NCI-H2107 treated with DMSO at 0.1 percent for 48 hours (cell line): ENCODE measurements around the gene SIRT6.
"Not testable (repeated sequence)": the region's sequence is repeated elsewhere in the genome, so short reads cannot be mapped to it uniquely, and the experiment has no call there.

Source experiments
- DNase-seq: peaks from one replicate; lab custom pipeline; 2025; ENCODE audit not compliant: unreplicated experiment; lab: John Stamatoyannopoulos, UW

The SIRT6 gene

DNA sequence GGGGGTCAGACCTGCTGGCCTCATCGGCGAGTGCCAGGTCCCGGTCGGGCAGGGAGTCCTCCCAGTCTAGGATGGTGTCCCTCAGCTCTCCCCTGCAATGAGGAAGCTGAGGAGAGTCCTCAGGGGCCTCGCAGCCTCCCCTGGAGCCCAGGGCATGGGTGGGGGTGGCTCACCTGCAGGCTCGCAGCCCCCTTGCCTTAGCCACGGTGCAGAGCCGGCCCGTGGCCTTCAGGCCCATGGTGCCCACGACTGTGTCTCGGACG lies 6.8 kb downstream of the SIRT6 start:
- DNase-seq = no peak

DNA sequence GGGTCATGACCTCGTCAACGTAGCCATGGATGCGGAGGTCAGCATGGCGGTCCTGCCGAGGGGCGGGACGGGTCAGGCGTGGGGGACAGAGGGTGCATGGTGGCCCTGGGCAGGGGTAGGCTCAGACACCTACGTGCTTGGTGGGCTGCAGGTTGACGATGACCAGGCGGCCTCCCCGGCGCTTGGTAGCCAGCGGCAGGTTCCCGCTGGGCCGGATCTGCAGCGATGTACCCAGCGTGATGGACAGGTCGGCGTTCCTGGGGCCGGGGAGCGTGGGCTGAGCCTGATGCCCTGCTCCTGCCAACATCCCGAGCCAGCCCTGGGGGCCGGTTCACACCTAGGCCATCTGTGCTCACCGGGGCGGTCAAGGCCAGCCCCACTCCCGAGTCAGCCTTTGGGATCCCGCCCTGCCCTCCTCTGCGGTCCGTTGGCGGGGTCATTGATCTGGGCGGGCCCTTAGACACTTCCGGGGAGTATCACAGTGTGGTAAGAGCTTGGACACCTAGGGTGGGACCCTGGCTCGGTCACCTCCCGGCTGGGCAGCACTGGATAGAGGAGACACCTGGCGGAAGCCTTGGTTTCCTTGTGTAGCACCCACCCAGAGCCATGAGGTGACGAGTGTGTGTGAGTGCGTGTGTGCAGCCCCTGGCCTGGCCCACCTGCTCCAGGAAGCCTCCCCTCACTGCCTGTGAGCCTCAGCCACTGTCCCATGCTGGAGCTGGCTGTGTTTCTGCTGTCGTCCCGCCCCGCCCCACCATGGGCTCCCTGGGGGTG lies 7.3 kb downstream of the SIRT6 start:
- no peak for DNase-seq

DNA sequence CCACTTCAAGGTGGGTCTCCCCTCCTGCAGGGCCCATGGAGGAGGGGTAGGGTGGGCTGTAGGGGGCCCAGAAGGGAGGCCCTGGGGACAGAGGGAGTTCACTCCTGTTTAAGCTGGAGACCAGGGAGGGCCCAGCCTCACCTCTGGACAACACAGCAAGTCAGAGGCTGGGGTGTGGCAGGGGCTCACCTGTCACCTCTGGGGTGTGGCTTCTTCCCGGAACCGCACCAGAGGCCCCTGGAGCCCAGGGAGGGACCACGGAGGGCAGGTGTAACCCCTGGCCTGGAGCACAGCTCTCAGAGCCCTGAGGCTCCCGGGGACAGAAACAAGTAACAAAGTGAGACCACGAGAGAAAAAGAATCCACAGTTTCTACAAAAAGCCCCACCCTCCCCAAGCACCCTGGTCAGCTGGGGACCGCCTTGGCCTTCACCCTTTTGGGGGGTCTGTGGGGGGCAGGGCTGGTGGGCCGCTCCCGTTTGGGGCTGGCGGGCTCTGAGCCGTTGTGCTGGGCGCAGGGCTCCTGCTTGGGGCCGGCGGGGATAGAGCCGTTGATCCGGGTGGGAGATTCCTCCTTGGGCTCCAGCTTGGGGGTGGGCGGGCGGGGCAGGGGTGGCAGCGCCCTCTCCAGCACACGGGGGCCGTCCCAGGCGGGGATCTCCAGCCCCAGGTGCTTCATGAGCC lies 8.0 kb downstream of the SIRT6 start:
- DNase-seq = no peak

DNA sequence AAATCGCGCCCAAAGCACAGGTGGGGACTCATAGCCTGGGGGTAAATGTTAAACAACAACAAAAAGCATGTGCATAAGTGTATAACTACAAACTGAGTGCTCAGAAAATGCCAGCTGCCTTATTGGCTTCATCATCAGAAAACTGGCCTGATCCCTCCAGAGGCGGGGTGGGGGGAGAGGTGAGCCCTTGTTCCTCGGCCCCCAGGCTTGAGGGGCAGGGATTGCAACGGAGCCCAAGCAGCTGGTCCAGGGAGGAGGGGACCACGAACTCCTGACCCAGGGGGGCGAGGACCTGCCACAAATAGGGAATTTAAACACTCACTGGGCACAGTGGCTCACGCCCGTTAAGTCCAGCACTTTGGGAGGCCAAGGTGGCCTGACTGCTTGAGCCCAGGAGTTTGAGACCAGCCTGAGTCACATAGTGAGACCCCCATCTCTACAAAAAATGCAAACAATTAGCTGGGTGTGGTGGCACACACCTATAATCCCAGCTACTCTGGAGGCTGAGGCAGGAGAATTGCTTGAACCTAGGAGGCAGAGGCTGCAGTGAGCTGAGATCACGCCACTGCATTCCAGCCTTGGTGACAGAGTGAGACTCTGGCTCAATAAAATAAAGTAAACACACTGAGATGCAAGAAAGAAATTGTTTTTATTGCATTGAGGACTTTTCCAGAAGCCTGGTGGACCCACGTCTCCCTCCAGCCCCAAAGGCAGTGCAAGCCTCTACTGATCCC lies 8.7 kb downstream of the SIRT6 start:
- DNase-seq = no peak

DNA sequence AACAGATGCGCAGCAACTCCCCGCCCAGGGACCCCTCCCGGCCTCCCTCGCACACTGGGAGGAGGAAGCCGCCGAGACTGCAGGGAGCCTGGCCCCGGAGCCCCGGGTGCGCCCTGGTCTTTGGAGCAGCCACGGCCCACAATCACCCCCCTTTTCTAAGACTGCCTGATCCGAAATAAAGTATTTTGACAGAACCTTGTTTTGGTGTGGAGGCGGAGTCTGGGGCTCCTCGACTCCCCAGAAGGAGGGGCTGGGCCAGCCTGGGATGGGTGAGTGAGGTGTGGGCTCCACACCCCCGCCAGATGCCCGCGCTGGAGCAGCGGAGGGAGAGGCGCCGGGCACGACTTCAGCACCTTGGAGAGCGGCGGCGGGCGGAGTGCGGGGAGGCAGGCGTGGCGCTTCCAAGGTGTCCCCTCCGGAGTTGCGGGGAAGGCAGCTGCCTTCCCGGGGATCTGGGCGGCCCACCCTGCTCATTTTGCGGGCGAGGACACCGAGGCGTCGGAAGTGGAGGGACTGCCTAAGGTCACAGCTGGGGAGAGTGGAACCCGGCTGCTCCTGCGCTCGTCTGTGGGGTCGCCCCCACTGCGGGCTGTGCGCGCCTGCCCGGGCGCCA lies 9.4 kb downstream of the SIRT6 start:
- no peak for DNase-seq

DNA sequence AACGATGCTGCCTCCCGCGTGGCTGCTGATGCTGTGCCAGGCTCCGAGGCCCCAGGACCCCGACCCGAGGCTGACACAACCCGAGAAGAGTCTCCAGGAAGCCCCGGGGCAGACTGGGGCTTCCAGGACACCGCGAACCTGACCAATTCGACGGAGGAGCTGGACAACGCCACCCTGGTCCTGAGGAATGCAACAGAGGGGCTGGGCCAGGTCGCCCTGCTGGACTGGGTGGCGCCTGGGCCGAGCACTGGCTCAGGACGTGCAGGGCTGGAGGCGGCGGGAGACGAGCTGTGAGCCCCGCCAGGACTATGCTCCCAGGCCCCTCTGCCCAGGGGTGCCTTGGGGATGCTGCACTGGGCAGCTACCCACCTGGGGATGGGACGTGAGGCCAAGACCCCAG lies 10.7 kb downstream of the SIRT6 start:
- DNase-seq = no peak

DNA sequence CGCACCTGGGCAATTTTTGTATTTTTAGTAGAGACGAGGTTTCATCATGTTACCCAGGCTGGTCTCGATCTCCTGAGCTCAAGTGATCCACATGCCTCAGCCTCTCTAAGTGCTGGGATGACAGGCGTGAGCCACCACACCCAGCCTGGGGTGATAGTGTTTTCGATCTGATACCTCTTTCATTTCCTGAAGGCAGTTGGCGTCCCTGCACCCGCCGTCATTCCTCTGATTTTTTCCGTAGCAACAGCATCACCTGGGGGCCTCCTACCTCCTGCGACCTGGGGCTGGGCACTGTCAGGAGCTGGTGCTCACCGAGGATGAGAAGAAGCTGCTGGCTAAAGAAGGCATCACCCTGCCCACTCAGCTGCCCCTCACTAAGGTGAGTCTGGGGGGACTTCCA lies 18.1 kb downstream of the SIRT6 start:
- DNase-seq = no peak

DNA sequence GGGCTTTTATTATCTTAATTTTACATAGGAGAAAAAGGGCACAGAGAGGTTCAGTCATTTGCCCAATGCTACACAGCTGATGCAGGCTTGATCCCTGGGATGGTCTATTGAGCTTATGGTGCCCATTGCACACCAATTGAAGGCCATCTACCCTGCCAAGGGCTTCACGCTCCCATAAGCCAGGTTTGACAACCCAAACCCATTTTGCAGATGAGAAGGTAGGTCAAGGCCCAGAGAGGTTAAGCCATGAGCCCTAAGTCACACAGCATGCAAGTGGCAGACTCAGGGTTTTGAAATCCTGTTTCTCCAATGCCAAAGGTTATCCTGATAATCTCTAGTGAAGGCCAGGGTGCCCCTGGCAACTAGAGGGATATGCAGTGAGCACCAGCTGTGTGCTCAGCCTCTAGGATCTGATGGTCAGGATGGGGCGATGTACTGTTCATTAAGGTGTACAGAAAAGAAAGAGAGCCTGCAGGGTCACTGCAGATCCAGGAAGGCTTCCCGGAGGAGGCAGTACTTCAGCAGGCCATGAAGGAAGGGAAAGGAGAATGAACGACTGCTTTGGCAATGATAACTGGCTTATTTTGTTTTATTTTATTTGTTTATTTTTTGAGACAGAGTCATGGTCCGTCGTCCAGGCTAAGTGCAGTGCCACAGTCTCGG lies 20.8 kb downstream of the SIRT6 start:
- DNase-seq = no peak

DNA sequence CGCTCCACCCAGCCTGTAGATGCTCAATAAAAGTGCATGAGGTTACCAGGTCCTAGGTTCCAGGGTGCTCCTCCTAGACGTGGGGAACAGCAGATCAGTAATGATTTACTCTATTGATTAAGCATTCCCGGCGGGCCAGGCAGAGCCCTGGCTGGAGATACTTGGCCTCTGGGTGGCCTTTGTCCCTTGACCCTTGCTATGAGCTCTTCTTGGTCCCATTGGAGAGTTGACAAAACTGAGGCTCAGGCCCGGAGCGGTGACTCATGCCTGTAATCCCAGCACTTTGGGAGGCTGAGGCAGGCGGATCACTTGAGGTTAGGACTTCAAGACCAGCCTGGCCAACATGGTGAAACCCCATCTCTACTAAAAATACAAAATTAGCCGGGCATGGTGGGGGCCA lies 24.4 kb downstream of the SIRT6 start:
- not testable (repeated sequence) for DNase-seq

DNA sequence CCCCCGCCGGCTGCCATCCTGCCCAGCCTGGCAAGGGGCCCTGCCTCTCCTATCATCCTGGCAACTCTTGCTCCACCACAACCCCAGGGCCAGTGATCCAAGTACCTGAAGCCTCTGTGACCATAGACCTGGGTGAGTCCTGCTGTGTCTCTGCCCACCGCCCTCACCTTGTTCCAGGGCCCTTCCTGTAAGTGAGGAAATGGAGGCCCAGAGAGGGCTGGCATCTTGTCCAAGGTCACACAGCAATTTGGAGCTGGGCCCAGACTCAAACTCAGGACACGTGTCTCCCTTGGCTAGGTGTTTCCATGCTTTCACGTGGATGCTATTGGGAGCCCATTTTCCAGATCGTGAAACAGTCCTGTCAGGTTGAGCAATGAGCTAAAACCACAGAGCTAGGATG lies 25.2 kb downstream of the SIRT6 start:
- DNase-seq = no peak

DNA sequence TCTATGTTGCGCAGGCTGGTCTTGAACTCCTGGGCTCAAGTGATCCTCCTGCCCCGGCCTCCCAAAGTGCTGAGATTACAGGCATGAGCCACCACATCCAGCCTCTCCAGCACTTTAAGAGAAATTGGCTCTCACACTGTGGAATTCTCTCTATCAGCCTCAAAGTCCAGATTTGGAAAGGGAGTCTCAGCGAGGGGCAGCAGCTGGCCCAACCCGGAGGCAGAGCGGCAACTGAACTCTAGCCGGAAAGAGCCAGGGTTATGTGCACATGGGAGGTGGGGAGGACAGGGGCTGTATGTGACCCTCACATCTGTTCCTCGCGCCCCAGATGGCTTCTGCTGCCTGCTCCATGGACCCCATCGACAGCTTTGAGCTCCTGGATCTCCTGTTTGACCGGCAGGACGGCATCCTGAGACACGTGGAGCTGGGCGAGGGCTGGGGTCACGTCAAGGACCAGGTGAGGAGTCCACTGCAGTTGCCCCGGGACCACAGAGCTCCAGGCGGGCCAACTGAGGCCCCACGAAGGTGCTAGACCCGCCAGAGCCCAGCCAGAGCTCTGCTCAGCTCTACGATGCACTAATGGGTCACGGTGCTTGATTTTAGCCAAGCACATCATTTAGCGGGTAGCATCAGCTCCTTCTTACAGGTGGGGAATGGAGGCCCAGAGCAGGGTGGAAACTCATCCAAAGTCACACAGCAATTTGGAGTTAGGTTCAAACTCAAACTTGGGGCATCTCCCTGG lies 27.6 kb downstream of the SIRT6 start:
- no peak for DNase-seq

DNA sequence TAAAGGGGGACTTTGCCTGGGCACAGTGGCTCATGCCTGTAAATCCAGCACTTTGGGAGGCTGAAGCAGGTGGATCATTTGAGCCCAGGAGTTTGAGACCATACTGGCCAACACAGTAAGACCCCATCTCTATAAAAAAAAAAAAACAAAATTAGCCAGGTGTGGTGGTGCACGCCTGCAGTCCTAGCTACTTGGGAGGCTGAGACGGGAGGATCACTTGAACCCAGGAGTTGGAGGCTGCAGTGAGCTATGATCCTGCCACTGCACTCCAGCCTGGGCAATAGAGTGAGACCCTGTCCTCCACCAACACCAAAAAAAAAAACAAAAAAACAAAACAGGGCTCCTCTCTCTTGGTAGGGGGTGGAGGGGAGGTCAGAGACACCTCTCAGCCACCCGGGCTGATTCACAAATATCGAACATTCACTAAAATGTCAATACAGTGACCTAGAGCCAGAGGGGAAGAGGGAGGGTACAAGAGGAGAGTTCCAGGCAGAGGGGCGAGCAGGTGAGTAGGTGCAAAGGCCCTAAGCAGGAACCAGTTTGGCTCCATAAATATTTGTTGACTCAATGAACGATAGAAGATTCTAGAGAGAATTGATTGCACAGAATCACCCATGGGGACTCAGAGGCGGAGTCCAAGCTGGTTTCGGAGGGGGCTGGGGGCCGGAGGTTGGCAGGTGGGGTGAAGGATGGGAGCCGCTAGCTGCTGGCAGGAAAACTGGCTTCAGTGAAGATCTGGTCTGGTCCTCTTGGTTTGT lies 29.9 kb downstream of the SIRT6 start:
- no peak for DNase-seq

DNA sequence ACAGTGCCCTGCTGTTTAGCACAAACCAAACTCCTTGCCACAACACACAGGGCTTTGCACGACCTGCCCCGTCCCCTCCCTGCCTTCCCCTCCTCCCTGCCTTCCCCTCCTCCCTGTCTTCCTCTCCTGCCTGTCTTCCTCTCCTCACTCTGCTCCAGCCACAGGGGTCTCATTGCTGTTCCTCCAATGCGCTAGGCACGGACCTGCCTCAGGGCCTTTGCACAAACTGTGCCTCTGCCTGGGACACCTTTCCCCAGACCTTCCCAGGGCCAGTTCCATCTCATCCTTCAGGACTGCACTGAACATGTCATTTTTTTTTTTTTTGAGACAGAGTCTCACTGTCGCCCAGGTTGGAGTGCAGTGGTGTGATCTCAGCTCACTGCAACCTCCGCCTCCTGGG lies 30.7 kb downstream of the SIRT6 start:
- DNase-seq = no peak

DNA sequence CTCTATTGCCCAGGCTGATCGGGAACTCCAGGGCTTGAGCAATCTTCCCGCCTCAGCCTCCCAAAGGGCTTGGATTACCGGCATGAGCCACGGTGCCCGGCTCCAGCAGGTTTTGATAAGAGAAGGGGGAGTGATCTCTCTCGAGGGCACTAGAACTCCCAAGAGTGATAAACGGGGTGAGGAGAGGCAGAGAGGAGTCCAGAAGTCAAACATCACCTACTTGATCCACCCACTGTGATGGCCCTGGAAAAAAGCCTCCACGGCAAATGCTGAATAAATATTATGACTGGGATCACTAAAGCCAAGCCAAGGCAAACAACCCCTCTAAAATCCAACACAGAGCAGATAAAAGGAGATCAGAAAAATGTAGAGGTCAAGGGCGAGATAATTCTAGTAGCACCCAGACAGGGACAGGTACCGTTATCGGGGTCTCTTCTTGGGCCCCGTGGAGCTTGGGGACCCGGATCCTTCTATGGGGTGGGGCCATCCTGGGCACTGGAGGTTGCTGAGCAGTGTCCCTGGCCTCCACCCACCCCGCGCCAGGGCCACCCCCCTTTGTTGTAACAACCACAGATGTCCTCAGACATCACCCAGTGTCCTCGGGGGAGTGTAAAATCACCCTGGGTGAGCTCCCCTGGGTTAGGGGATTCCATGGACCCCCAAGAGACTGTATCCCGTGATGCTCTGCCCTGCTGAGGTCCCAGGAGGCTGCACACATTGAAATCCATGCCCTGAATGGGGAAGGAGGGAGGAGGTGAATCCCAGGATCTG lies 32.7 kb downstream of the SIRT6 start:
- DNase-seq = no peak

DNA sequence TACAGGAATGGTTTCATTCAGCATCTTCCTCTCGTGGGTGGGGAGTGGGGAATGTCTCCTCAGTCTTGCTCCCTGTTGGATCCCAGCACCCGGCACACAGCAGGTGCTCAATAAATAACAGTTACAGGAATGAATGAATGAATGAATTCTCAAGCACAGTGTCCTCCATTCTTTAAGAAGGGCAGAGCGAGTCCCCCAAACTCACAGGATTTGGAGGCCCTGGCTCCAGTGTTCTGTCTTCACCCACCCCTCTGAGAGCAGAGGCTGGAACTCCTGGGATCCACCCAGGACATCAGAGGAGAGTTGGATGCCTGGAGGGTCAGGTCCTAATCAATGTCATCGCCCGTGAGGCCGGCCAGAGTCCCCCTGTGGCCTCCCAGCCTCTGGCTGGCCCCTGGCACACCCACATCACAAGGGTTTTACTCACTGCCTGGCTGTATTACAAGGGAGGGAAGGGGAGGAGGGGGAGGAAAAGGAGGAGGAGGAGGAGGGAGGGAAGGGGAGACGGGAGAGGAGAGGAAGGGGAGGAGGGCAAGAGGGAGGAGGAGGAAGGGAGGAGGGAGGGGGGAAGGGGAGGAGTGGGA lies 37.6 kb downstream of the SIRT6 start:
- no peak for DNase-seq

DNA sequence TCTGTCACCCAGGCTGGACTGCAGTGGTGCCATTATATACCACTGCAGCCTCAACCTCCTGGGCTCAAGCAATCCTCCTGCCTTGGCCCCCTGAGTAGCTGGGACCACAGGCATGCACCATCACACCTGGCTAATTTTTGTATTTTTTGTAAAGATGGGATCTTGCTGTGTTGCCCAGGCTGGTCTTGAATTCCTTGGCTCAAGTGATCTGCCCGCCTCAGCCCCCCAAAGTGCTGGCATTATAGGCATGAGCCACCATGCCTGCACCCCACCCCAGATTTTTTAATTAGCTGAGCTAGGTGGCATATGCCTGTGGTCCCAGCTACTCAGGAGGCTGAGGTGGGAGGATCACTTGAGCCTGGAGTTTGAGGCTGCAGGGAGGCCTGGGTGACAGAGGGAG lies 39.4 kb downstream of the SIRT6 start:
- DNase-seq = not testable (repeated sequence)

DNA sequence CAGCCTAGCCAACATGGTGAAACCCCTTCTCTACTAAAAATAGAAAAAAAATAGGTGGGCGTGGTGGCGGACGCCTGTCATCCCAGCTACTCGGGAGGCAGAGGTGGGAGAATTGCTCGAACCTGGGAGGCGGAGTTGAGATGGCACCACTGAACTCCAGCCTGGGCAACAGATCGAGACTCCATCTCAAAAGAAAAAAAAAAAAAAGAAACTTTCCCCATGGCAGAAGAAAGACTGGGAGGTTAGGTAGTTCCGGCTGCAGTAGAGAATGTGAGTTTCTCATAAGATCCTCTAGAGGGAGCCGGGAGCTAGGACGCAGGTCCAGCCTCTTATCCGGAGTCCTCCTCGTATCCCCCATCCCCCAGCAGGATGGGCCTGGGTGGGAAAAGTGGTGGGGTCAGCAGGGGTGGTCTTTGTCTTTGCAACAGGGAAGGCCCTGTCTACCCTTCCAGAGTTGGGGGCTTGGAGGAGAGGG lies 42.1 kb downstream of the SIRT6 start:
- peak; percentile 29 for DNase-seq

DNA sequence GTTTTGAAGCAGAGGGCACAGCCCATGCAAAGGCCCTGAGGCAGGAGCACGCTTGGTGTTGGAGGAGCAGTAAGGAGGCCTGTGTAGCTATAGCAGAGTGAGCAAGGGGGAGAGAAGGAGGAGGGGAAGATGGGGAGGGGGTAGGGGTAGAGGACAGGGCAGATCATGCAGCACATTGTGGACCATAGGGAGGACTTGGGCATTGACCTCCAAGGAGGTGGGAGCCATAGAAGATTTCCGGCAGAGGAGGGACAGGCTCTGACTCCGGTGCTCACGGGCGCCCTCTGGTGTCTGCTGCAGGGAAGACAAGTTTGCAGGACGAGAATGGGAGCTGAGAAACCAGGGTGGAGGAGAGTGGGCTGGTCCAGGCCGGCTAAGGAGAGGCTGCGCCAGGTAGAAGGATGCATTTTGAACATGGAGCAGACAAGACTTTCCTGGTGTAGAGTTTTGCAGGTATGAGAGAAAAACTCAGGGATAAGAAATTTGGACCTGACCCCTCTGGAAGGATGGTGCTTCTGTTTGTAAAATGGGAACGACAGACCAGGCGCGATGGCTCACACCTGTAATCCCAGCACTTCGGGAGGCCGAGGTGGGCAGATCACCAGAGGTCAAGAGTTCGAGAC lies 42.6 kb downstream of the SIRT6 start:
- DNase-seq = peak; percentile 51
